Activated naive CD4-positive, alpha-beta T cell treated with anti-CD3 and anti-CD28 coated beads, Interleukin-2, amount 50 U/mL, for 72 hours (primary cell): Measurements from ENCODE around the gene AEBP1. TPM values are rescaled to one million over a fixed set of nuclear protein-coding genes. Genes with fewer than 3 reads are reported as not detected.
A peak's percentile ranks its signal among the peaks of the same experiment; 100 is the strongest.

Experiments used
- ATAC-seq, 2 donors: fragments of 150-1000 bp; cut with Tn5 transposase; 2 replicates each; pipeline ENCODE4 v1.10.0; 2021; ENCODE audit warnings: mild to moderate bottlenecking in 2 of 2, moderate library complexity in 2 of 2
- DNase-seq, 2 donors: peaks; one replicate each; pipeline ENCODE4 v3.0.0; 2021 to 2022; ENCODE audit warnings: low spot score in 2 of 2
- H3K27ac Mint-ChIP-seq, 2 donors: one replicate each; pipeline ENCODE4 v1.8.0; 2022; ENCODE audit warnings: mild to moderate bottlenecking in 2 of 2, mixed read lengths in 2 of 2
- H3K36me3 Mint-ChIP-seq, 2 donors: one replicate each; pipeline ENCODE4 v1.8.0; 2022; ENCODE audit warnings: mixed read lengths in 2 of 2
- H3K9me3 Mint-ChIP-seq, 2 donors: one replicate each; pipeline ENCODE4 v1.8.0; 2022; ENCODE audit warnings: mixed read lengths in 2 of 2
- total RNA-seq, 2 donors: library from RNA; stranded (reverse); gene quantifications; one replicate each; pipeline ENCODE4 v1.2.3, GENCODE V29; 2022

The AEBP1 gene
- total RNA-seq, 2 donors from 2014 or later, result 14.6 to 26.9 TPM

DNA sequence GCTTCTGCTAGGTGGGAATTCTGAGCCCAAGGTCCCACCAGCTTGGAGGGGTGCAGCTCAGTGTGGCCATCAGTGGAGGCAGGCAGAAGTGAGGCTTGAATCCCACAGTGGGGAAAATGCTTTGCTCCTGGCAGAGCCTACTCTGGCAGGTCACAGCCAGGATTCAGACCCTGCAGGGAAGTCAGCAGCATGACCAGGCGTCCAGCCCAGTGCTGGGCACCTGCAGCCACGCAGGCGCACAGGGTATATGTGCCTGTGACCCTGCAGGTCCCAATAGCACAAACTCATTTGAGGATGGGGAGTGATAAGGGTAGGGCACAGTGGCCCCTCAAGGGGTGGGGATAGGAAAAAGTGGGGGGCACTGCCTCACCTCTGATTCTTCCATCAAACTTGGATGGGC lies 8.4 kb upstream of the AEBP1 start:
- Mint-ChIP-seq H3K27ac (no peak overlapping the region), H3K36me3 (no peaks in the 10 kb centered on the region), H3K9me3 (no peaks in the 10 kb centered on the region)
- no peak for DNase-seq
- no peak for ATAC-seq

- H3K9me3 Mint-ChIP-seq, result no peaks in the 10 kb centered on the region
- no peak for DNase-seq
- H3K36me3 Mint-ChIP-seq, result no peaks in the 10 kb centered on the region
- H3K27ac Mint-ChIP-seq, result peak overlapping the region; percentile 33 to 74
- no peak for ATAC-seq
These were observed 7.7 kb upstream of the AEBP1 start for GRCh38 chr7:44096326-44096881.

GRCh38 chr7:44097064-44097932 lies 6.8 kb upstream of the AEBP1 start:
- Mint-ChIP-seq H3K27ac (peak overlapping the region; percentile 31 to 46), H3K36me3 (no peaks in the 10 kb centered on the region), H3K9me3 (no peaks in the 10 kb centered on the region)
- ATAC-seq (peak; percentile 82 to 87), DNase-seq (no peak)

GRCh38 chr7:44098092-44099068 lies 5.8 kb upstream of the AEBP1 start:
- H3K27ac Mint-ChIP-seq, result peak overlapping the region in 1 of 2 donors; percentile 46

DNA sequence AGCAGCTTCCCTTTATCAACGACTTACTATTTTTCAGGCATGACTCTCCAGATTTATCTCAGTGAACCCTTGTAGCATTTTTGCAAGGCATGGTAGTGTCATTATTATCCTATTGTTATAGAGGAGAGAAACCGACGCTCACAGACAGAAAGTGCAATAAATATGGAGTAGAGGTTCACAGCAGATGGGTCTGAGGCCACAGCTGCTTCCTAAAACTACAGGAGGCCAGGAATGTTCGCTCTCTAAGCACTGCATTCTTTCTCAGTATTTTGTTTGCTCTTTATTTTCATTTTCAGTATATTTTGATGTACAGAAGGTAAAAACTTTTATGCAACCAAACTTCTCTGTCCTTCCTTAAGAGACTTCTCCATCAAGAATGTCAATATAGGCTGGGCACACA lies 4.5 kb upstream of the AEBP1 start:
- Mint-ChIP-seq H3K27ac (no peak overlapping the region), H3K36me3 (no peaks in the 10 kb centered on the region), H3K9me3 (no peaks in the 10 kb centered on the region)
- DNase-seq (no peak), ATAC-seq (no peak)

More at GRCh38 chr7:44098092-44099068, 5.8 kb upstream of the AEBP1 start:
- H3K9me3 Mint-ChIP-seq, result no peaks in the 10 kb centered on the region
- no peaks in the 10 kb centered on the region for H3K36me3 Mint-ChIP-seq
- no peak for DNase-seq
- ATAC-seq, result no peak

DNA sequence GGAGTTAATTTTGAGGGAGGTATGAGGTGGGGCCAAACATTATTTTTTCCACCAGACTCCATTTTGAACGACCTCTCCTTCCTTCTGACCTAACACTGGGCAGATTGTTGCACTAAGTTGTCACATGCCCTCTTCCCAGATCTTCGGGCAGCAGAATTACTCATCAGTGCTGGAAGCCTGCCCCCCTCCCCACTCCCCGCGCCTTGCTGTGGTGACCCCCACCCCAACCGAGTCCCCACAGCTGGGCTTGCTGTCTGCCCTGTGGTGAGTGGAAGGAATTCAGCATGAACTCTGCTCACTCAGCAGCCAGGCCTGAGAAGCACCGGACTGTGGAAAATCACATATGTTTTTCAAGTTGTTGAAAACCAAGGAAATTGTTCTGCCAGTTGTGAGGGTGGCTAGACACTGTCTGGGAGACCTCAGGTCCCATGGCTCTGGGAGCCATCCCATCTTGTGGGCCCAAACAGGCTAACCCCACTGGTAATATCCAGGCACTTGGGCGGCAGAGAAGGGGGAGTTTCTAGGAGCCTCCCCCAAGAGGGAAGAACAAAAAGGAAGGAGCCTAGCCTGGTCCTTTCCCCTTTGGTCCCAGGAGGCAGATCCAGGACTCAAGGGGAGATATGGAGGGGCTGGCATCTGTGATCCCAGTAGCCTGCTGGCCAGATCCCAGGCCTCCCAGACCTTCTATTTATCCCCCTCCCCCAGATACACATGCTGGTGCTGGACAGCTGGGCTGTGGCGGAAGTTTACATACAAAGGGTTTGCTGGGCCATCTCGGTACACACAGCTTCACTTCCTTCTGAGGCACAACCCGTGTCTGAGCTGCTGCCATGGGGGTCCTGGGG lies 3.5 kb upstream of the AEBP1 start:
- H3K27ac Mint-ChIP-seq, result no peak overlapping the region
- DNase-seq (no peak), ATAC-seq (no peak)
- H3K9me3 Mint-ChIP-seq, result no peaks in the 10 kb centered on the region
- no peaks in the 10 kb centered on the region for H3K36me3 Mint-ChIP-seq

DNA sequence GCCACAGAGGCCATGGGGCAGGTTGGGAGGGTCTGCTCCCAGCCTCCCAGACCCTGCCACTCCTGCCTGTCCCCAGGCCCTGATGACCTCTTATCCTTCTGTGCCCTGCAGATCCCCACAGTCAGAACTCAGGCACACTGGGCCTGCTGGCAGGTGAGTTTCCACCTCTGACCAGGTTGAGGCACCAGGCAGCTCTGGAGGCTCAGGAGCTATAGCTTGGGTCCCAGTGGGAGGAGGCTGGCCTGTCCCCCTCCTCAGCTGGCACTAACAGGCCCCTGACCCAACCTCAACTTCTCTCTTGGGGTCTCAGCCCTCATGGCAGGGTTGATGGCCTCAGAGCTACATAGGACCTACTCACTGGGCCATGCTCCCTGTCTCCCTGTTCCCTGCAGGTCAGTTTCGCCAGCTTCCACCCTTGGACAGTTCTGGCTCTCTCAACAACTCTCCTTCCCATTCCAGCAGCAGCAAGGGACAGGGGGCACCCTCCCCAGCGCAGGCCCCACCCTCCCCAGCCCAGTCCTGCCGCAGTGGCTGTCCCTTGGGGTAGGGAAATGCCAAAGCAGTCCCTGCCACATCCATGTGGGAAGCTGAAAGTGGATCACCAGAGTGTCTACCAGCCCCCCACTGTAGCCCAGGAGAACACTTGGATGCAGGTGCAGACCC lies 2.7 kb upstream of the AEBP1 start:
- Mint-ChIP-seq H3K27ac (no peak overlapping the region), H3K9me3 (no peaks in the 10 kb centered on the region), H3K36me3 (no peaks in the 10 kb centered on the region)
- DNase-seq, result no peak
- no peak for ATAC-seq

DNA sequence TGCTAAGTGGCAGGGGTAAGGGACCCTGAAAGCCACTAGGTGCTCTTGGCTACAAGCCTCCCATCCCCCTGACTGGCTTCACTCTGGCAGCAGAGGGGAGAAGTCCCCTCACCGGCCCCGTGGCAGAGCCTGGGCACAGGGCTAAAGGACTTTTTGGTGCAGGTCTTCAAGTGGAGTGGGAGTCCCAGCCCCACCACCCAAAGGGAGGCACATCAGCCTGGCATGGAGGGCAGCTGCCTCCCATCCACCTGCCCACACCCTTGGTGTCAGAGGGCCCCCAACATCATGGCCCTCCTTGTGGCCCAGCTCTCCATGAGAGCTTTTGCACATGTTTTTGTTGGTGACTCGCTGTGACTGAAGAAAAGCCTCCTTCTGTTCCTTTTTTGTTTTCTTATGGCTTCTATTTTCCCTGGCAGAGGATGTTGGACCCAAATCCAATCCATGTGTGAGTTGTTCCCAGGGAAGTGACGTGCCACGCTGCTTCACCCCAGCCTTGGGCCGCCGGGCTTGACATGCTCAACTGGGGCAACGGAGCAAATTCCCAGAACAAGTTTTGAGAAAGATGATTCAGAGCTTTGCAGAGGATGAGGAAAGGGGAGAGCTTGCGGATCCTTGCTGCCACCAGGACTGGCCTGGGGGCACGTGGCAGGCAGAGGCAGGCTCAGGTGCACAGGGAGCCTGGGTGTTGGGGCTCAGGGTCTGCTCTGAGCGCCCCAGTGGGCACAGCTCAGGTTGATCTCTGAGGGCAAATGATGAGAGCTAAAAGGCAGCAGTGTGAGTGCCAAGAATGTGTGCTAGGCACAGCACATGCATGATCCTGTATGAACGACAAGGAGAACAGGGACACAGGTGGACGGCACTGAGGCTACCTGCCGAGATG lies 1.9 kb upstream of the AEBP1 start:
- Mint-ChIP-seq H3K9me3 (no peaks in the 10 kb centered on the region), H3K27ac (peak overlapping the region in 1 of 2 donors; percentile 16), H3K36me3 (no peaks in the 10 kb centered on the region)
- ATAC-seq, result no peak
- DNase-seq, result no peak

- Mint-ChIP-seq H3K27ac (peak overlapping the region in 1 of 2 donors; percentile 72), H3K36me3 (no peaks in the 10 kb centered on the region), H3K9me3 (no peaks in the 10 kb centered on the region)
- DNase-seq (no peak), ATAC-seq (no peak)
These were observed 1.1 kb upstream of the AEBP1 start for GRCh38 chr7:44102846-44103565.

GRCh38 chr7:44103566-44103922 lies 601 bp upstream of the AEBP1 start:
- no peak for ATAC-seq
- H3K27ac Mint-ChIP-seq, result no peak overlapping the region
- DNase-seq, result no peak
- H3K9me3 Mint-ChIP-seq, result no peaks in the 10 kb centered on the region
- H3K36me3 Mint-ChIP-seq, result no peaks in the 10 kb centered on the region

DNA sequence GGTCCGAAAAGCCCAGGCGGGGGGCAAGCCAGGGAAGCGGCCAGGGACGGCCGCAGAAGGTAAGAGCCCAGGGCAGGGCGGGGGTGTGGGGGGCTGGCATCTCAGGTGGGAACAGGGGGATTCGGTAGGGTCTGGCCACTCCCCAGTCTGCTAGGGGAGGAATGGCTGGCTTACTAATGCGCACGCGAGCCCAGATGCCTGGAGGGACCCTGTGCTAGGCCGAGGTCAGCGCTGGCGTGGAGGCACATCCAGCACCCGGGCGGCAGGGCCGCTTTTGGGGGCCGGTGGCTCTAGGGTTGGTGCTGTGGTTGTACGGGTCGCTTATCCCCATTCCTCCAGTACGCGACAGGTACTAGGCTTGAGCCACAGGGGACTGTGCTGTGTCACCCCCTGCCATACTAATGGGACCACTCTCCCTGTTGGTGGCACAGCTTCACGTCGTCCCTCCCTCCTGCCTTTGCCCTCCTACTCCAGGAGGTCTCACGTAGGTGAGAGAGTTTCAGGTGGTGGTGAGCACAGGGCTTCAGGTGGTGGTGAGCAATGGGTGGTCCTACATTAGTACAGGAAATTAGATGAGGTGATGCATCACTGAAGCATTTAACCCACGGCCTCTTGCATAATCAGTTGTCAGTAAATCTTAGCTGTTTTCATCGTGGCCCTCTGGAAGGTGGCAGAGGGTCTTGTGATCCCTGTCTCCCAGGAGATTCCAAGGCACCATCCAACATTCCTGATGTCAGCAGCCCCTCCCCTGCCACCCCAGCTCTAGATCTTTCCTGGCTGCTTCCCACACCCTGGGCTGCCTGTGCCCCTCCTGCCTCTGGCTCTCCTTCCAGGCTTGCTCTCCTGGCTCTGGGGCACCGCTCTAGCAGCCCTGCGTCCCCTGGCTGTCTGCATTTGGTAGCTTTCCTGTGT lies 971 bp downstream of the AEBP1 start:
- ATAC-seq (peak; percentile 36 to 42), DNase-seq (no peak)
- Mint-ChIP-seq H3K27ac (peak overlapping the region; percentile 19 to 84), H3K9me3 (no peaks in the 10 kb centered on the region), H3K36me3 (no peaks in the 10 kb centered on the region)

DNA sequence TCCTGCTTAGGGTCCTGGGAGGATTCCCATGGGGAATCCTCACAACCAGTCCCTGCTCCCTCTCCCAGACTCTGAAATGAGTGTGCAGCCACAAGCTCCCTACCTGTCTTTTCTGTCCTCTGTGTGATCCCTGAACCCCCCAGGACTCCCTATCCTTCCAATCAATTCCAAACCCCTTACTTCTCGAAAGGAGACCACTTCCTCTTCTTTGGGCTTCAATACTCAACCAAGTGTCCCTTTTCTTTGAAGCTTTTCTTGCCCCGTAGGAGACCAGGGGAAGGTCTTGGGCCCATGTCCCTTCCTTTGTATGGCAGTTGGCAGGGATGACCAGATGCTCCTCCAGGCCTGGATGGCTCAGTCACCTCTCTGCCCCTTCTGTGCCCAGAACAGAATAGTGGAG lies 1.7 kb downstream of the AEBP1 start:
- ATAC-seq (no peak), DNase-seq (no peak)
- Mint-ChIP-seq H3K9me3 (no peaks in the 10 kb centered on the region), H3K36me3 (no peaks in the 10 kb centered on the region), H3K27ac (peak overlapping the region; percentile 19 to 48)

- no peaks in the 10 kb centered on the region for H3K9me3 Mint-ChIP-seq
- no peak for ATAC-seq
- H3K27ac Mint-ChIP-seq, result peak overlapping the region in 1 of 2 donors; percentile 19
- no peak for DNase-seq
- no peaks in the 10 kb centered on the region for H3K36me3 Mint-ChIP-seq
These were observed 2.3 kb downstream of the AEBP1 start for GRCh38 chr7:44106311-44107065.
